HEK293 (cell line): ENCODE data around the gene PTPRK.

ENCODE experiments used
- KLF1 ChIP-seq: fragments of 450-650 bp; formaldehyde crosslinking; IDR thresholded peaks from 2 replicates; pipeline ENCODE4 v1.5.1; 2016; ENCODE audit warnings: missing biosample characterization, missing genetic modification characterization
- ZBTB1 ChIP-seq: fragments of 450-650 bp; formaldehyde crosslinking; IDR thresholded peaks from 2 replicates; pipeline ENCODE4 v1.5.1; 2016; ENCODE audit warnings: missing biosample characterization, missing genetic modification characterization
- ZBTB48 ChIP-seq: fragments of 450-650 bp; formaldehyde crosslinking; IDR thresholded peaks from 2 replicates; pipeline ENCODE4 v1.5.1; 2016; ENCODE audit warnings: missing biosample characterization, missing genetic modification characterization
- ZNF266 ChIP-seq: fragments of 450-650 bp; formaldehyde crosslinking; IDR thresholded peaks from 2 replicates; pipeline ENCODE4 v1.5.1; 2016; ENCODE audit warnings: missing biosample characterization, missing genetic modification characterization, low read depth
- ZNF600 ChIP-seq: fragments of 450-650 bp; formaldehyde crosslinking; IDR thresholded peaks from 2 replicates; pipeline ENCODE4 v1.5.1; 2016; ENCODE audit warnings: missing biosample characterization, missing genetic modification characterization
- TF ChIP-seq, protein P1 (sequence below): fragments of 450-650 bp; formaldehyde crosslinking; IDR thresholded peaks from 2 replicates; pipeline ENCODE4 v1.5.1; 2016; ENCODE audit warnings: missing biosample characterization, missing genetic modification characterization, borderline replicate concordance
- TF ChIP-seq, protein P2 (sequence below): fragments of 450-650 bp; formaldehyde crosslinking; IDR thresholded peaks from 2 replicates; pipeline ENCODE4 v1.5.1; 2016; ENCODE audit warnings: missing biosample characterization, missing genetic modification characterization
- TF ChIP-seq, protein P3 (sequence below): fragments of 450-650 bp; formaldehyde crosslinking; IDR thresholded peaks from 2 replicates; pipeline ENCODE4 v1.5.1; 2016; ENCODE audit warnings: missing biosample characterization, missing genetic modification characterization
- TF ChIP-seq, protein P4 (sequence below): fragments of 450-650 bp; formaldehyde crosslinking; IDR thresholded peaks from 2 replicates; pipeline ENCODE4 v1.5.1; 2016; ENCODE audit warnings: missing biosample characterization, missing genetic modification characterization

DNA sequence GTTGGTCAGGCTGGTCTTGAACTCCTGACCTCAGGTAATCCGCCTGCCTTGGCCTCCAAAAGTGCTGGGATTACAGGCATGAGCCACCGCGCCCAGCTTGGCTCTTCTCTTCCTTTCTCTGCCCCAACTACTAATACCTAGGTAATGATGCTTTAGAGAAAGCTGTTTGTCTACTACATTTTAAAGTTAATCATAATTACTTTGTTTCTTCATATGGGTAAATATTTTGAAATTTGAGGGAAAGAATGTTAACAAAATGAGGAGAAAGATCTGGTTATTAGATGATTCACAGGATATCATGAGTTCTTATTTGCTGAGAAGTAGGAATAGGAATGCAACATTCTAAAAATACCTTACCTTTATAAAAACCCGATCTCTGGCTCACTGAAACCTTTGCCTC lies 18.4 kb upstream of the PTPRK start:
- TF ChIP-seq, protein P1, sequence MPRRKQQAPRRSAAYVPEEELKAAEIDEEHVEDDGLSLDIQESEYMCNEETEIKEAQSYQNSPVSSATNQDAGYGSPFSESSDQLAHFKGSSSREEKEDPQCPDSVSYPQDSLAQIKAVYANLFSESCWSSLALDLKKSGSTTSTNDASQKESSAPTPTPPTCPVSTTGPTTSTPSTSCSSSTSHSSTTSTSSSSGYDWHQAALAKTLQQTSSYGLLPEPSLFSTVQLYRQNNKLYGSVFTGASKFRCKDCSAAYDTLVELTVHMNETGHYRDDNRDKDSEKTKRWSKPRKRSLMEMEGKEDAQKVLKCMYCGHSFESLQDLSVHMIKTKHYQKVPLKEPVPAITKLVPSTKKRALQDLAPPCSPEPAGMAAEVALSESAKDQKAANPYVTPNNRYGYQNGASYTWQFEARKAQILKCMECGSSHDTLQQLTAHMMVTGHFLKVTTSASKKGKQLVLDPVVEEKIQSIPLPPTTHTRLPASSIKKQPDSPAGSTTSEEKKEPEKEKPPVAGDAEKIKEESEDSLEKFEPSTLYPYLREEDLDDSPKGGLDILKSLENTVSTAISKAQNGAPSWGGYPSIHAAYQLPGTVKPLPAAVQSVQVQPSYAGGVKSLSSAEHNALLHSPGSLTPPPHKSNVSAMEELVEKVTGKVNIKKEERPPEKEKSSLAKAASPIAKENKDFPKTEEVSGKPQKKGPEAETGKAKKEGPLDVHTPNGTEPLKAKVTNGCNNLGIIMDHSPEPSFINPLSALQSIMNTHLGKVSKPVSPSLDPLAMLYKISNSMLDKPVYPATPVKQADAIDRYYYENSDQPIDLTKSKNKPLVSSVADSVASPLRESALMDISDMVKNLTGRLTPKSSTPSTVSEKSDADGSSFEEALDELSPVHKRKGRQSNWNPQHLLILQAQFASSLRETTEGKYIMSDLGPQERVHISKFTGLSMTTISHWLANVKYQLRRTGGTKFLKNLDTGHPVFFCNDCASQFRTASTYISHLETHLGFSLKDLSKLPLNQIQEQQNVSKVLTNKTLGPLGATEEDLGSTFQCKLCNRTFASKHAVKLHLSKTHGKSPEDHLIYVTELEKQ, result no peak
- TF ChIP-seq ZBTB48 (tag by site-specific recombination) (no peak), KLF1 (no peak), ZNF266 (tag by site-specific recombination) (no peak), ZNF600 (tag by site-specific recombination) (no peak), ZBTB1 (tag by site-specific recombination) (no peak)
- TF ChIP-seq, protein P2, sequence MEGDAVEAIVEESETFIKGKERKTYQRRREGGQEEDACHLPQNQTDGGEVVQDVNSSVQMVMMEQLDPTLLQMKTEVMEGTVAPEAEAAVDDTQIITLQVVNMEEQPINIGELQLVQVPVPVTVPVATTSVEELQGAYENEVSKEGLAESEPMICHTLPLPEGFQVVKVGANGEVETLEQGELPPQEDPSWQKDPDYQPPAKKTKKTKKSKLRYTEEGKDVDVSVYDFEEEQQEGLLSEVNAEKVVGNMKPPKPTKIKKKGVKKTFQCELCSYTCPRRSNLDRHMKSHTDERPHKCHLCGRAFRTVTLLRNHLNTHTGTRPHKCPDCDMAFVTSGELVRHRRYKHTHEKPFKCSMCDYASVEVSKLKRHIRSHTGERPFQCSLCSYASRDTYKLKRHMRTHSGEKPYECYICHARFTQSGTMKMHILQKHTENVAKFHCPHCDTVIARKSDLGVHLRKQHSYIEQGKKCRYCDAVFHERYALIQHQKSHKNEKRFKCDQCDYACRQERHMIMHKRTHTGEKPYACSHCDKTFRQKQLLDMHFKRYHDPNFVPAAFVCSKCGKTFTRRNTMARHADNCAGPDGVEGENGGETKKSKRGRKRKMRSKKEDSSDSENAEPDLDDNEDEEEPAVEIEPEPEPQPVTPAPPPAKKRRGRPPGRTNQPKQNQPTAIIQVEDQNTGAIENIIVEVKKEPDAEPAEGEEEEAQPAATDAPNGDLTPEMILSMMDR (tag by site-specific recombination), result no peak
- TF ChIP-seq, protein P3, sequence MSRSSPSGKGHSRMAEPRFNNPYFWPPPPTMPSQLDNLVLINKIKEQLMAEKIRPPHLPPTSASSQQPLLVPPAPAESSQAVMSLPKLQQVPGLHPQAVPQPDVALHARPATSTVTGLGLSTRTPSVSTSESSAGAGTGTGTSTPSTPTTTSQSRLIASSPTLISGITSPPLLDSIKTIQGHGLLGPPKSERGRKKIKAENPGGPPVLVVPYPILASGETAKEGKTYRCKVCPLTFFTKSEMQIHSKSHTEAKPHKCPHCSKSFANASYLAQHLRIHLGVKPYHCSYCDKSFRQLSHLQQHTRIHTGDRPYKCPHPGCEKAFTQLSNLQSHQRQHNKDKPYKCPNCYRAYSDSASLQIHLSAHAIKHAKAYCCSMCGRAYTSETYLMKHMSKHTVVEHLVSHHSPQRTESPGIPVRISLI, result no peak
- TF ChIP-seq, protein P4, sequence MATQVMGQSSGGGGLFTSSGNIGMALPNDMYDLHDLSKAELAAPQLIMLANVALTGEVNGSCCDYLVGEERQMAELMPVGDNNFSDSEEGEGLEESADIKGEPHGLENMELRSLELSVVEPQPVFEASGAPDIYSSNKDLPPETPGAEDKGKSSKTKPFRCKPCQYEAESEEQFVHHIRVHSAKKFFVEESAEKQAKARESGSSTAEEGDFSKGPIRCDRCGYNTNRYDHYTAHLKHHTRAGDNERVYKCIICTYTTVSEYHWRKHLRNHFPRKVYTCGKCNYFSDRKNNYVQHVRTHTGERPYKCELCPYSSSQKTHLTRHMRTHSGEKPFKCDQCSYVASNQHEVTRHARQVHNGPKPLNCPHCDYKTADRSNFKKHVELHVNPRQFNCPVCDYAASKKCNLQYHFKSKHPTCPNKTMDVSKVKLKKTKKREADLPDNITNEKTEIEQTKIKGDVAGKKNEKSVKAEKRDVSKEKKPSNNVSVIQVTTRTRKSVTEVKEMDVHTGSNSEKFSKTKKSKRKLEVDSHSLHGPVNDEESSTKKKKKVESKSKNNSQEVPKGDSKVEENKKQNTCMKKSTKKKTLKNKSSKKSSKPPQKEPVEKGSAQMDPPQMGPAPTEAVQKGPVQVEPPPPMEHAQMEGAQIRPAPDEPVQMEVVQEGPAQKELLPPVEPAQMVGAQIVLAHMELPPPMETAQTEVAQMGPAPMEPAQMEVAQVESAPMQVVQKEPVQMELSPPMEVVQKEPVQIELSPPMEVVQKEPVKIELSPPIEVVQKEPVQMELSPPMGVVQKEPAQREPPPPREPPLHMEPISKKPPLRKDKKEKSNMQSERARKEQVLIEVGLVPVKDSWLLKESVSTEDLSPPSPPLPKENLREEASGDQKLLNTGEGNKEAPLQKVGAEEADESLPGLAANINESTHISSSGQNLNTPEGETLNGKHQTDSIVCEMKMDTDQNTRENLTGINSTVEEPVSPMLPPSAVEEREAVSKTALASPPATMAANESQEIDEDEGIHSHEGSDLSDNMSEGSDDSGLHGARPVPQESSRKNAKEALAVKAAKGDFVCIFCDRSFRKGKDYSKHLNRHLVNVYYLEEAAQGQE, result no peak
